ENCODE measurements around the gene TNP1.

DNA sequence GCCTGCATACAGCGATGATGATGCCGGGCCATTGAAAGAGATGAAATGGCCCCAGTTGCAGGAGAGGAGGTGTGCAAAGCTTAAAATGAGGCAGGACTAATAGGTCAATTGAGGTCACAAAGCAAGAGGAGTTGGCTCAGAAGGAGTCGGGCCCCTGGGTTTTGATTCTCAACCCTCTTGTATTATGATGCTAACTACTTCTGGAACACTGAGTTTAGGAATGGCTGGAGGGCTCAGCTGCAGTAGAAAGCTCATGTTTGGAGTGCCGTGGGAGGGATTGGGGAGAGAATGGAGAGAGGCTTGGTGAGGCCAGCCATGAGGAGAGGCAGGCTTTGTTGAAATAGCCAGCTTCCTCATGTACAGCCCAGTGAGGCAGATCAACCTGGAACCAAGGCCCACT, 4.8 kb downstream of the TNP1 start:
- TF ChIP-seq, protein P1, sequence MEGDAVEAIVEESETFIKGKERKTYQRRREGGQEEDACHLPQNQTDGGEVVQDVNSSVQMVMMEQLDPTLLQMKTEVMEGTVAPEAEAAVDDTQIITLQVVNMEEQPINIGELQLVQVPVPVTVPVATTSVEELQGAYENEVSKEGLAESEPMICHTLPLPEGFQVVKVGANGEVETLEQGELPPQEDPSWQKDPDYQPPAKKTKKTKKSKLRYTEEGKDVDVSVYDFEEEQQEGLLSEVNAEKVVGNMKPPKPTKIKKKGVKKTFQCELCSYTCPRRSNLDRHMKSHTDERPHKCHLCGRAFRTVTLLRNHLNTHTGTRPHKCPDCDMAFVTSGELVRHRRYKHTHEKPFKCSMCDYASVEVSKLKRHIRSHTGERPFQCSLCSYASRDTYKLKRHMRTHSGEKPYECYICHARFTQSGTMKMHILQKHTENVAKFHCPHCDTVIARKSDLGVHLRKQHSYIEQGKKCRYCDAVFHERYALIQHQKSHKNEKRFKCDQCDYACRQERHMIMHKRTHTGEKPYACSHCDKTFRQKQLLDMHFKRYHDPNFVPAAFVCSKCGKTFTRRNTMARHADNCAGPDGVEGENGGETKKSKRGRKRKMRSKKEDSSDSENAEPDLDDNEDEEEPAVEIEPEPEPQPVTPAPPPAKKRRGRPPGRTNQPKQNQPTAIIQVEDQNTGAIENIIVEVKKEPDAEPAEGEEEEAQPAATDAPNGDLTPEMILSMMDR (IDR thresholded peaks at IDR 0.05): no peak
- TF ChIP-seq TEAD4 (IDR thresholded peaks at IDR 0.05; ENCODE audit: borderline replicate concordance, insufficient read depth): no peak
- TF ChIP-seq REST (IDR thresholded peaks at IDR 0.05; ENCODE audit: low read depth, low read length): no peak
- TF ChIP-seq YY1 (IDR thresholded peaks at IDR 0.05; ENCODE audit: low read depth): no peak
- no peak for TF ChIP-seq MAX (IDR thresholded peaks at IDR 0.05; ENCODE audit: low read depth)
- no peak for TF ChIP-seq TCF12 (IDR thresholded peaks at IDR 0.05)
- no peak for TF ChIP-seq EZH2phosphoT487 (IDR thresholded peaks at IDR 0.05; ENCODE audit: borderline replicate concordance, low read depth)
- no peak for TF ChIP-seq POLR2AphosphoS5 (IDR thresholded peaks at IDR 0.05; ENCODE audit: low read depth, low read length)

All from SK-N-SH (cell line).